Nephron progenitor cell (in vitro differentiated cells): ENCODE results near the gene ID3.

Source experiments
- DNase-seq: peaks from one replicate; pipeline ENCODE4 v3.0.0; 2021
- H3K27ac Mint-ChIP-seq: 2 replicates; pipeline ENCODE4 v1.8.0; 2021; ENCODE audit warnings: mild to moderate bottlenecking, moderate library complexity, mixed read lengths
- H3K27me3 Mint-ChIP-seq: 2 replicates; pipeline ENCODE4 v1.8.0; 2021; ENCODE audit warnings: mild to moderate bottlenecking, low read depth, mixed read lengths; ENCODE audit not compliant: poor library complexity
- H3K36me3 Mint-ChIP-seq: 2 replicates; pipeline ENCODE4 v1.8.0; 2021; ENCODE audit warnings: low read depth, mixed read lengths
- H3K4me1 Mint-ChIP-seq: 2 replicates; pipeline ENCODE4 v1.8.0; 2021; ENCODE audit warnings: mixed read lengths
- H3K4me3 Mint-ChIP-seq: 2 replicates; pipeline ENCODE4 v1.8.0; 2021; ENCODE audit warnings: mild to moderate bottlenecking, moderate library complexity, mixed read lengths
- H3K9me3 Mint-ChIP-seq: 2 replicates; pipeline ENCODE4 v1.8.0; 2021; ENCODE audit warnings: mild to moderate bottlenecking, moderate library complexity, mixed read lengths
- TF ChIP-seq, protein P1 (sequence below): fragments of 200-600 bp; sonication (generic); IDR thresholded peaks from 2 replicates; pipeline ENCODE4 v1.5.0; 2021; ENCODE audit warnings: antibody characterized with exemption

ID3 gene

GRCh38 chr1:23594149-23594907 lies 35.0 kb upstream of the ID3 start:
- Mint-ChIP-seq H3K27me3 (no peaks in the 10 kb centered on the region), H3K4me1 (peaks cover 94% of the 10 kb centered on the region), H3K4me3 (peak overlapping the region; percentile 45), H3K9me3 (no peaks in the 10 kb centered on the region), H3K36me3 (no peaks in the 10 kb centered on the region), H3K27ac (peak overlapping the region; percentile 88)
- TF ChIP-seq, protein P1, sequence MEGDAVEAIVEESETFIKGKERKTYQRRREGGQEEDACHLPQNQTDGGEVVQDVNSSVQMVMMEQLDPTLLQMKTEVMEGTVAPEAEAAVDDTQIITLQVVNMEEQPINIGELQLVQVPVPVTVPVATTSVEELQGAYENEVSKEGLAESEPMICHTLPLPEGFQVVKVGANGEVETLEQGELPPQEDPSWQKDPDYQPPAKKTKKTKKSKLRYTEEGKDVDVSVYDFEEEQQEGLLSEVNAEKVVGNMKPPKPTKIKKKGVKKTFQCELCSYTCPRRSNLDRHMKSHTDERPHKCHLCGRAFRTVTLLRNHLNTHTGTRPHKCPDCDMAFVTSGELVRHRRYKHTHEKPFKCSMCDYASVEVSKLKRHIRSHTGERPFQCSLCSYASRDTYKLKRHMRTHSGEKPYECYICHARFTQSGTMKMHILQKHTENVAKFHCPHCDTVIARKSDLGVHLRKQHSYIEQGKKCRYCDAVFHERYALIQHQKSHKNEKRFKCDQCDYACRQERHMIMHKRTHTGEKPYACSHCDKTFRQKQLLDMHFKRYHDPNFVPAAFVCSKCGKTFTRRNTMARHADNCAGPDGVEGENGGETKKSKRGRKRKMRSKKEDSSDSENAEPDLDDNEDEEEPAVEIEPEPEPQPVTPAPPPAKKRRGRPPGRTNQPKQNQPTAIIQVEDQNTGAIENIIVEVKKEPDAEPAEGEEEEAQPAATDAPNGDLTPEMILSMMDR: no peak
- DNase-seq: no peak

DNA sequence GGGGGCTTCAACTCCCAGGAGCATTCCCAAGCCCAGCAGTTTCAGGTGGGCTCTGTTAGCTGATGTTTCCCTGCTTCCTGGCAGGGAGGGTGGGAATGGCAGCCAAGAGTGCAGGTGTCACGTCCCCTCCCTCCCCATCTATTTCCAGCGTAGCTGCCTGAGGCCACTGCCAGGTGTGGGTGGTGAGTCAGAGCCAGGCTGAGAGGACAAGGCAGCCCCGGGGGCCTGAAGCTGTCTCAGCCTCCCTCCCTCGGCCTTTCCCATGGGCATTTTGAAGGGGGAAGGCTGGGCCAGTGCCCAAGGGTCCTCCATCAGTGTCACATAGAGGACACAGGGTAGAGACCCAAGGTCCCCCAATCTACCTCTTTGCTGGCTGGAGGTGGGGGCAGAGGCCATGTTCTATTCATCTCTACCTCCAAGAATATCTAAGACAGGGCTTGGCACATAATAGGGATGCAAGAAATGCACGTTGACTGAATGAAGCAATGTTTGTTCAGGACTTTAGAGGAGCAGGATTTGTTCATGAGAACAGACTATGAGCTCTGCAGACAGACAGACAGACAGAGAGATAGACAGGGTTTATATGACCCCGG lies 34.4 kb upstream of the ID3 start:
- Mint-ChIP-seq H3K4me3 (no peak overlapping the region), H3K4me1 (peaks cover 94% of the 10 kb centered on the region), H3K27ac (no peak overlapping the region), H3K27me3 (no peaks in the 10 kb centered on the region), H3K36me3 (no peaks in the 10 kb centered on the region), H3K9me3 (no peaks in the 10 kb centered on the region)
- DNase-seq: no peak
- TF ChIP-seq, protein P1: no peak

GRCh38 chr1:23593042-23593521 lies 33.8 kb upstream of the ID3 start:
- Mint-ChIP-seq H3K36me3 (no peaks in the 10 kb centered on the region), H3K4me1 (peaks cover 94% of the 10 kb centered on the region), H3K27ac (peak overlapping the region; percentile 79), H3K9me3 (no peaks in the 10 kb centered on the region), H3K4me3 (no peak overlapping the region), H3K27me3 (no peaks in the 10 kb centered on the region)
- no peak for DNase-seq
- TF ChIP-seq, protein P1: no peak

GRCh38 chr1:23592209-23592892 lies 33.0 kb upstream of the ID3 start:
- Mint-ChIP-seq H3K4me3 (peak overlapping the region; percentile 61), H3K9me3 (no peaks in the 10 kb centered on the region), H3K27me3 (no peaks in the 10 kb centered on the region), H3K36me3 (no peaks in the 10 kb centered on the region), H3K4me1 (peaks cover 94% of the 10 kb centered on the region), H3K27ac (peak overlapping the region; percentile 98)
- no peak for DNase-seq
- TF ChIP-seq, protein P1: no peak

DNA sequence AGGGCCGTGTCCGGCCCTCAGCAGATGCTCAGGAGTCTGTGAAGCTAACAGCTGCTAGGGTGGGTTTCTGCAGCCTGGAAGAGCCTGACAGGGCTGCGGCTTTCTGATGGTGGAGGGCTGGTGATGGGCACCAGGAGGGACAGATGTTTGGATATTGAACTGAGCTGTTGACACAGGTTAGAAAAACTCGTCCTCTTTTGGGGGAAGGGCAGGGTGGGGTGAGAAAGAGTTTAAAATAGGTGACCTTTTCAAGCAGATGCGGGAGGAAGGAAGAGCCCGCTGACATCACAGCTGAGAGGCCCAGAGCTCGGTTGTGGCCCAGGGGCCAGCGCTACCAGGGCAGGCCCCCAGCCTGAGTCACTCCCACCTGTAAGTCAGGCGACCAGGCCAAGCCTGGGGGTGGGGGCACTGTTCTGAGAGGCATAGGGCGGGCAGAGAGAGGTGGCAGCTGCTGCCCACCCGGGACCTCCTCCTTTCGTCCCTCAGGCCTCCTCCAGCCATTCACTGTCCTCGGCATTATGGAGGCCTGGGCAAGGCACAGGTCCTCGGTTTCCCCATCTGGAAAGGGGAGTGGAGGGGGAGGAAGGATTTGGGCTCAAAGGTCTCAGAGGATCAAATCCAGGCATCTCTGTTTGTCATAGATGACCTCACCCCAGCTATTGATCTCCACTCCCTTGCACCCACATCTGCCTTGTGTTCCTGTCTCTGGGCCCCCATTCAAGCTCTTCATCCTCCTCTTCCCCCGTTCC lies 32.3 kb upstream of the ID3 start:
- Mint-ChIP-seq H3K4me1 (peaks cover 91% of the 10 kb centered on the region), H3K4me3 (peak overlapping the region; percentile 61), H3K9me3 (no peaks in the 10 kb centered on the region), H3K36me3 (no peaks in the 10 kb centered on the region), H3K27me3 (no peaks in the 10 kb centered on the region), H3K27ac (peak overlapping the region; percentile 98)
- TF ChIP-seq, protein P1: no peak
- no peak for DNase-seq
